GM13976 (cell line): ENCODE data around the gene SAMD4A.
"Not testable (repeated sequence)": the region's sequence is repeated elsewhere in the genome, so short reads cannot be mapped to it uniquely, and the experiment has no call there.

ENCODE experiments used
- DNase-seq: peaks from one replicate; pipeline ENCODE4 v3.0.0; 2012; ENCODE audit warnings: low spot score
- CTCF ChIP-seq: IDR thresholded peaks from 2 replicates; pipeline ENCODE4 v1.5.1; 2012; ENCODE audit warnings: borderline replicate concordance, mild to moderate bottlenecking; ENCODE audit not compliant: insufficient read depth; ENCODE audit errors: extremely low read depth, missing control alignments, control extremely low read depth
- in situ Hi-C: fragments of 300-500 bp; cut with MboI; formaldehyde crosslinking; loops from one replicate; pipeline ENCODE4 v1.12.0; 2022; ENCODE audit warnings: low sequenced_read_pairs, mixed read lengths, inconsistent platforms; ENCODE audit not compliant: unreplicated experiment

Gene SAMD4A

DNA sequence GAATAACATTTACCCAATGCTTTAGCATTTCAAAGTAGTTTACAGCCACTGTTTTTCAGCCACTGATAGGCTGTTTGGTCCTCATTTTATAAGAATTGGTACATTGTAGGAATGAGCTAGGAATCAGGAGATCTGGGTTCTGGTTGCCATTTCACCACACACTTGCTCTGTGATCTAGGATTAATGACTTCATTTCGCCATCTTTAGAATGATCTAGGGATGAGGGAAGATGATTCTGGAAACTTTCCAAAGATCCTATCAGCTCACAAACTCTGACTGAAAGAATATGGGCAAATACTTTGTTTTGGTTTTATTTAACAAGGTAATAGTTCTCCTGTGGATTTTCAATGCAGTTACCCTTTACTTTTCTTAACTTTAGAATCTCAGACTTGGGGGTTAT is 180.7 kb downstream of the SAMD4A start:
- no peak for DNase-seq
- in situ Hi-C loops, result no loop called here
- no peak for TF ChIP-seq CTCF

DNA sequence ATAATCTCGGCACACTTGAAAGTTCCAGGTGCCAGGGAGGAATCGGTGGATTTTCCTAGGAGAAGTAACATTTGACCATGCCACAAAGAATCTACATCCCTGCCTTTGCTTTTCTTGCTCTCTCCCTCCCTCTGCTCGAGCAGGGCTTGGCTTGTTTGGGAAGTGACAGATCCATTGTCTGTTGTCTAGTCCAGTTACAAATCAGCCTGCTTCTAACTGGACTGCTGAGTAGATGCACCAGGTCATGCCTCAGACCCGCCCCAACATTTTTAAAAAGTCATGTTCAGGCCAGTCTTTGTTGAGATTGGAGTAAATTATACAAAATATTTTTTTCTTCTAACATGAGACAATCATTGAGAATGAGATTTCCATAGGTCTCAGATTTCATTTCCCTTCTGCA is 182.3 kb downstream of the SAMD4A start:
- no peak for DNase-seq
- in situ Hi-C loops, result no loop called here
- TF ChIP-seq CTCF, result no peak

- in situ Hi-C loops, result no loop called here
- DNase-seq, result no peak
- no peak for TF ChIP-seq CTCF
Measured at GRCh38 chr14:54749727-54750126, 182.8 kb downstream of the SAMD4A start.

GRCh38 chr14:54752611-54753010 is 185.7 kb downstream of the SAMD4A start:
- in situ Hi-C loops, result not testable (repeated sequence)

GRCh38 chr14:54753396-54753795 is 186.5 kb downstream of the SAMD4A start:
- in situ Hi-C loops, result not testable (repeated sequence)

More at GRCh38 chr14:54752611-54753010, 185.7 kb downstream of the SAMD4A start:
- DNase-seq, result not testable (repeated sequence)

DNA sequence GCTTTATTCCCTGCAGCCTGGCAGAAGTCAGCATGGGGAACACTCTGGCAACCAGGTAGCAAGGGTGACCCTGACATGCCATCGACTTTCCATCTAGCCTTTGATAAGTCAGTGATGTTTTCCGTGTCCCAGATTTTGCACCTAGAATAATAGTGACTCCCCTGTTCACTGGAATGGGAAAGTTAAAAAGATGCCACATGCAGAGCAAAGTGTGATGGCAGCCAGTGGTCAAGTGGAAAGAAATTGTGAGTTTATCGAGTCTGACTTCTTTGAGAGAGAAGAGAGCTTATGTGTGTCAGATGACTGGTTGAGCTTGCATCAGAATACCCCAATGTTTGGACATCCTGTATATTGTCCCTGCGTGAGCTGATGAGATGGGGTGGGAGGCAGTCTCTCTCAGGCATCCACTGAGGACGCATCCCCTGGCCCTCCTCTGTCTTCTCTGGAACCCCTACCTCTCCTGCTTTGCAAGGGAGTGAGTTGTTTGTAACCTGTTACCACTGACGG is 187.2 kb downstream of the SAMD4A start:
- in situ Hi-C loops, result no loop called here
- TF ChIP-seq CTCF, result no peak
- DNase-seq, result no peak

More at GRCh38 chr14:54753396-54753795, 186.5 kb downstream of the SAMD4A start:
- DNase-seq, result not testable (repeated sequence)

DNA sequence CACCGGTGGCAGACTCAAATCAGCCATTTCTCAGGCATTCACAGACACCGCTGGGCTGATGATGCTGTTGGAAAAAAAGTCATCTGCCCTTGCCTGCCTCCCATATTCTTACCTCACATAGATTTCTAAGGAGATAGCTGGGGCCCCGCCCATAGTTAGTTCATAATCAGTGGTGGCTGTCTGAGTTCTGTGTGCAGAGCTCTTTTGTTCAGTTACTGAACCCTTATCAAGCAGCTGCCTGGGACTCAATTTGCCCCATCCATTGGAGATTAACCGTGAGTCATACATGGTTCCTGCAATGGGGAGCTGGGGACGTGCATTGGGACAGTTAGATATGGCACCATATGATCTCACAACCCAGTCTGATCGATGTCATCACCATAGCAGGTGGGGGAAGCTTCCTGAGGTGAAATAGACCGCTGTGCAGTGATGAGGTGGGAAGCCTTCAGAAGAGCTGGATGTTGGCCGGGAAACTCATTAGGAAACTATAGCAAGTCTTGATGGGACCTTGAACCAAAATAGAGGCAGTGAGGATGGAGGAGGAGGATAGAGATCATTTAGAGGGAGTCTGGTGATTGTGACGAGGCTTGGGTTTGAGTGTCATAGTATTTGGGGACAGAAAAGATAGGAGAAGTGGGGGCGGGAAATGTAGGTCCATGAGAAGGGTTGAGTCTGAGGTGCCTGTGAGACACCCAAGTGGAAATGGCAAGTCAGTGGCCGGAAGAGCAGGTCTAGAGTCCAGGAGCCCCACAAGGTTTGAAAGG is 187.9 kb downstream of the SAMD4A start:
- no peak for DNase-seq
- in situ Hi-C loops, result no loop called here
- no peak for TF ChIP-seq CTCF

DNA sequence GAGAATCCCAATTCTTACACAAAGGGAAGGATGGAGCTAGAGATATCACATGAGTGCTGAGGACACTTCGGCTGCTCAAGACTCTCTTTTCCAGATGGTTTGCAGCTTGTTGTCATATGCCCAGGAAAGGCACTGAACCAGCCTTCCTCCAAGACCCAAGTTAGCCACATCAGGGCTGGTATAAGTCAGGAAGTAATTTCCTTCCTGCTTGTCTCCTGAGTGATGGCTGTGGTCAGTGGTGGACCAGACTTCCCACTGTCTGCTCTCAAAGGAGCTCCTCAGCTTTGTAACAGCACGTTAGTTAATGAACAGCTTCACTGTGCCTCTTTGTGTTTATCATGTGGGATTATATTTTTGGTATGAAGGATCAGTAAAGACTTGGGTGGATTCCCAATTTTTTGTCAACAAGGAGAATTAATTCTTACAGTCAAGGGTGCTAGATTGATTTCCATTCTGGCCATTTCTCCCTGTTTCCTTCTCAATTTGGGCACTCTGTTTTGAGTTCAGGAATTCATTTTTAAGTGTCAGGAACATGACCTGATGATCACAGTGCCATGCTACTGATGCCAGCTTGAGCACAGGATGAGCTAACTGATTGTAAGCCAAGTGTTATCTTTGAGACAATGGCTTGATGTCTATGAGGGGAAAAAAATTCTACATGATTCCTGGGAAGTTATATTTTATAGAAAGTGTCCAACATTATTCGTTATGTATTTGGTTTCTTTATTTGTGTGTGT is 189.9 kb downstream of the SAMD4A start:
- no peak for DNase-seq
- in situ Hi-C loops, result no loop called here
- TF ChIP-seq CTCF, result no peak
